ENCODE data around the gene COLEC12.
"Not testable (repeated sequence)": the region's sequence is repeated elsewhere in the genome, so short reads cannot be mapped to it uniquely, and the experiment has no call there.

Gene COLEC12

GRCh38 chr18:319720-320119, 180.8 kb downstream of the COLEC12 start:
- DNase-seq, result no peak

GRCh38 chr18:318791-319291, 181.7 kb downstream of the COLEC12 start:
- no peak for DNase-seq

- DNase-seq, result no peak
Observed at GRCh38 chr18:317618-318017, 182.9 kb downstream of the COLEC12 start.

- no peak for DNase-seq
Observed at GRCh38 chr18:316393-316792, 184.1 kb downstream of the COLEC12 start.

- DNase-seq, result no peak
Observed at GRCh38 chr18:313931-314330, 186.6 kb downstream of the COLEC12 start.

GRCh38 chr18:312415-312814, 188.1 kb downstream of the COLEC12 start:
- no peak for DNase-seq

- DNase-seq, result no peak
Observed at GRCh38 chr18:310042-310441, 190.5 kb downstream of the COLEC12 start.

- not testable (repeated sequence) for DNase-seq
Observed at GRCh38 chr18:308086-308485, 192.4 kb downstream of the COLEC12 start.

- no peak for DNase-seq
Observed at GRCh38 chr18:306608-307255, 193.8 kb downstream of the COLEC12 start.

GRCh38 chr18:305003-305501, 195.4 kb downstream of the COLEC12 start:
- DNase-seq, result no peak

GRCh38 chr18:303607-304006, 196.9 kb downstream of the COLEC12 start:
- DNase-seq, result no peak

- no peak for DNase-seq
Observed at GRCh38 chr18:303011-303410, 197.5 kb downstream of the COLEC12 start.

- no peak for DNase-seq
Observed at GRCh38 chr18:302097-302496, 198.4 kb downstream of the COLEC12 start.

GRCh38 chr18:297936-298335, 202.6 kb downstream of the COLEC12 start:
- no peak for DNase-seq

GRCh38 chr18:295756-296490, 204.6 kb downstream of the COLEC12 start:
- no peak for DNase-seq

- DNase-seq, result no peak
Observed at GRCh38 chr18:294566-294965, 205.9 kb downstream of the COLEC12 start.

- no peak for DNase-seq
Observed at GRCh38 chr18:293536-293935, 207.0 kb downstream of the COLEC12 start.

GRCh38 chr18:292271-292670, 208.2 kb downstream of the COLEC12 start:
- no peak for DNase-seq

- not testable (repeated sequence) for DNase-seq
Observed at GRCh38 chr18:289970-290369, 210.5 kb downstream of the COLEC12 start.

- no peak for DNase-seq
Observed at GRCh38 chr18:289026-289425, 211.5 kb downstream of the COLEC12 start.

GRCh38 chr18:286515-287310, 213.8 kb downstream of the COLEC12 start:
- DNase-seq, result no peak

- DNase-seq, result no peak
Observed at GRCh38 chr18:285817-286216, 214.7 kb downstream of the COLEC12 start.

GRCh38 chr18:275486-275885, 225.0 kb downstream of the COLEC12 start:
- no peak for DNase-seq

All from right kidney (tissue), 1 donor.